Hippocampal formation (tissue), 2 donors: ENCODE measurements around the gene ULBP1.
"Not testable (repeated sequence)": the region's sequence is repeated elsewhere in the genome, so short reads cannot be mapped to it uniquely, and the experiment has no call there.

Experiments
- DNase-seq, 2 donors: peaks; one replicate each; lab custom pipeline; 2025; lab: John Stamatoyannopoulos, UW

The ULBP1 gene, protein sequence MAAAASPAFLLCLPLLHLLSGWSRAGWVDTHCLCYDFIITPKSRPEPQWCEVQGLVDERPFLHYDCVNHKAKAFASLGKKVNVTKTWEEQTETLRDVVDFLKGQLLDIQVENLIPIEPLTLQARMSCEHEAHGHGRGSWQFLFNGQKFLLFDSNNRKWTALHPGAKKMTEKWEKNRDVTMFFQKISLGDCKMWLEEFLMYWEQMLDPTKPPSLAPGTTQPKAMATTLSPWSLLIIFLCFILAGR

DNA sequence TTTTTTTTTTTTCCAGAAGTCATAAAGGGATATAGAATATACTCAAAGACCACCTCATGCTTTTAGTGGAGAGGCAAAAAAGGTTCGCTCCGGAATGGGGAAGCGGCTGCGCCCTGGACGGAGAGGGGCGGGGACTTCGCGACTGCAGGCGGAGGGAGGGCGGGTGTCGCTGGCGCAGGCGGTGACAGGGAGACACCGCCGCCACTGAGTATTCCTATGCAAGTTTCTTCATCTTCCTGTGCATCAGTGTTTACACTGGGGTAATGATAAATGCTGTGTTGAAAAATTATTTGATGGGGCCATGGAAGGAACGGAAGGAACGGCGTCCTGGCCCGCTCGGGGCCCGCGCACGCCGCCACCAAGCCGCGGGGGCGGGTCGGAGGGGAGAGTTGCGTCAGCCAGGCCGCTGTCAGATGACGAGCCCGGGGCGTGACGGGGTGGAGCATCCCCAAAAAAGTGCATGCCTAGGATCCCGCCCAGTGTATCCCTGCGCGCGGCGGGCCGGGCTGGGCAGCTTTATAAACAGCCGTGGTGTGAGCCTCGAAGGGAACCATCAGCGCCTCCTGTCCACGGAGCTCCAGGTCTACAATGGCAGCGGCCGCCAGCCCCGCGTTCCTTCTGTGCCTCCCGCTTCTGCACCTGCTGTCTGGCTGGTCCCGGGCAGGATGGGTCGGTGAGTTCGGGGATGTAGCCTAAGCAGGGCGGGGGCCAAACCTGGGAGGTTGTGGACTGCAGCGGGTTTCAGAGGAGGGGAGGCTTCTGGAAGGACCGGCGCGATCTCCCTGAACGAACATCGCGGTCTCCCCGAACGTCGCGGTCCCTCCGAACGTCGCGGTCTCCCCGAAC, at the start of gene ULBP1:
Gene ULBP1, plus strand, starts transcription at position 482 of the 846 bp plus-strand sequence. Its CDS starts 107 bp downstream, at position 589.
- peak in 1 of 2 donors; percentile 53 for DNase-seq

DNA sequence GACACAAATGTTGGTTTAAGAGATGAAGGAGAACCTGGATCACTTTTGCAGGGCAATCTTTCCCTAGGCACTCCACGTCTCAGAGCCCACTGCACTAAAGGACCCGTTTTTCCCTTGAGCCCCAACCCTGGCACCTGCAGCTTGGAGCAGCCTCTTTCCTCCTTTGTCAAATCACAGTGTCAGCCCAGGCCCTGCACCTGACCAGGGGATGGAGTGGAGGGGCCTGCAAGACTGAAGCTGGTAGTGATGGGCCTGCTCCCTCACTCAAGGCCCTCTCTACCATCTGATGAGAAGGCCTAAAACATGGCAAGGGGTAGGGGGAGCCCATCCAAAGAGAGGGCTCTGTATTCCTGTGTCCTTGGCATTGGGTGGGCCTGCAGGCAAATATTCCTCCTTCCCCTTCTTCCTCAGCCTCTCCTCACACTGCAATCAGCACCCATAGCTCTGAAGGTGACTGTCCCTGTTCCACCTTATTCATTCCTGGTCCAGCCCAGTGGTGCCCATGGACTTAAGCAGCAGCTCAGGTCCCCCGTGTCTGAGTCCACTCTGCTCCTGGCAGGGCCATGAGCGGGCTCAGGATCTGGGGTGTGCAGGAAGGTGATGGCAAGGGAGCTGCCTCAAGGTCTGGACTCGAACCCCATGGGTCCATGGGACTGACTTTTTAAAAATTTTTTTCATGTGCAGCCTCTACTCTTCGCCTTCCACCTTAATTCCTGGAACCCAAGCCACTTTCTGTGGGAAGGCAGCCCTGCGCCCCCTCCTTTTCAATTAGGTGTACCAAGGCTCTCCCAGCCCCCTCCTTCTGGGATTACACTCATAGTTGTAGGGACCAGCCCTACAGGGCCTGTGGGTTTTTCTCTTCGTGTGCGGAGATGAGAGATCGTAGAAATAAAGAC, 47.5 kb upstream of the ULBP1 start:
- DNase-seq: no peak

DNA sequence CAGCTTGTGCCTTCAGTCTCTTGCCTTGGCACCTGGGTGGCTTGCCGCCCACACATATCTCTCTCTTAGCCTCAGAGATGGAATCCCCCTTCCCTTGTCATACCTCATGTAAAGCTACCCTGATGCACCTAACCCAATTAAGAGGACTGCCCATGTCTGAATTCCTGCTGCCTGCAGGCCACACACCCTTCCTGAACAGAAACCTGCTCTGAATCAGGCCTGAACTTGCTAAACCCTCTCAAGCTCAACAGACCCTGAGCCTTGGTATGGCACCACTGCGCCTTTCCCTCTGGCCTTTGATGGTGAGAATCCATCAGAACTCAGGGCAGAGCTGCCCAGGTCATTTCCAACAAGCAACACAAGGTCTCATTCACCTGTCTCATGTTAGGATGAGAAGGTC, 46.1 kb upstream of the ULBP1 start:
- DNase-seq: no peak

DNA sequence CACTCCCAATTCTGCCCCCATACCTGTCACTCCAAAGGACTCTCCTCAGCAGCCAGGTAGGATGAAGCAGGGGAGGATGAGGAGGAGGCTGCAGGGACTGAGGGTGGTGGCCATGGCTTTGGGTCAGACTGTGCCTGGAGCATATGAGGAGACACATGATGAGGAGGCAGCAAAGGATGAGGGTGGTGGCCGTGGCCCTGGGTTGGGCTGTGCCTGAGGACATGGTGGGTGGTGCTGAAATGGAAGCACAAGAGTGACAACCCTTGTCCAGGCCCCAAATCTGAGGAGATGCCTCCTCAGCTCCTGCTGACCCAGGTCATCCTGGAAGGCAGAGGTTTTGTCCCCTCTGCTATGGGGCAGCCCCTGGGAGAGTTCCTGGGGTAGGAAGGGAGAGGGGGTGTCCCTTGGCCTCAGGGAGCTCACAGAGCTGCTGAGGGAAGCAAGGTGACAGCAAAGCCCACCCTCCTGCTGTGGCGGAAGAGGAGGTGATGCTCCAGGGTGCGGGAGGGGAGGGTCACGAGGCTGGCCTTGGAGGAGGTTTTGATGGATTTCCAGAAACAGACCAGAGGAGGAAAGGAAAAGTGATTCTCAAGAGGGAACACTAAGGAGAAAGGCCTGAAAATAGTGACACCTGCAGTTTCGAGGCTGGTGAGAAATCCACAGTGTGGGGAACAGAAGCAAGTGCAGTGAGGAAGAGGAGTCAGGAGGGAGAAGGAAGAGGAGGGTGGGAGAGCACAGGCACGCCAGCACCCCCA, 45.4 kb upstream of the ULBP1 start:
- DNase-seq: no peak

DNA sequence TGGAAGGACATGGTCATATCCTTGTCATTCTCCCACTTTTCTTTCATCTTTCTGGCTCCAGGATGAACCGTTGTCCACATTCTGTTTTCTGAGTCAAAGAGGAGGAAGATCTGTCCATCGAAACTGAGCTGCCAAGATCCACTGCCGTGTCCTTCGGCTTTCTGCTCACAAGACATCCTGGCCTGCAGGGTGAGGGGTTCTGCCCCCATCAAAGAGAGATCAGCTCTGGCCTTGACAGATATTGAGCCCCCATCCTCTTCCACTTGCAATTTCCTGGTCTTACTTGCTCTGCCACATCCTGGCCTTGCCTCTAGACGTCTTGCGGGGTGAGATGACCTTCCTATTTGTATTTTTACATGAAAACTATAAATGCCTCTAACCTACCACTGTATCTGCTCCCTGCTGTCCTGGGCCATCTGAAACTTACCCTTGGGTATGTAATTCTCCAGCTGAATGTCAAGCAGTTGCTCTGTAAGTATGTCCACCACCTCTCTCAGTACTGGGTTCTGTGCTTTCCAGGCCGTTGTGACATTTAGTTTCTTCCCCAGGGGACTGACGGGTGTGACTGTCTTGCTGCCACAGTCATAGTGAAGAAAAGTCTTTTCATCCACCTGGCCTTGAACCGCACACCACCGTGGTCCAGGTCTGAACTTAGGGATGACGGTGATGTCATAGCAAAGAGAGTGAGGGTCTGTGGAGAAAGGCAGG, 44.5 kb upstream of the ULBP1 start:
- DNase-seq: not testable (repeated sequence)

DNA sequence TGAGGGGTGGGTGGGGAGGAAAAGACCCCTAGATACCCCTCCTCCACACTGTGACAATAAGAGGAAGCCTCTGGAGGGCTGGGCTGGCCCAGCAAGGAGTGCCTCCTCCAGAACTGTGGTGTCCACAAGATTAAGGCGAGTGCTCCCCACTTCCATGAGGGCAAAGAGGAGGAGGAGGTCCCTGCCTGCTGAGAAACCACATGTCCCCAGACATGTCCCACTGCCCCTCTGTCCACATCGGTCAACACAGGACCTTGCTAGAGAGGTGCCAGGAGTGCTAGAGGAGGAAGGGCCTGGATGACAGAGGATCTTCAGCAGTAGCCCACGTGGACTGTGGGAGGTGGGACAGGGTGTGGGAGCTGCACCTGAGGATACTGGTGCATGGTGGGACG, 43.9 kb upstream of the ULBP1 start:
- no peak for DNase-seq

DNA sequence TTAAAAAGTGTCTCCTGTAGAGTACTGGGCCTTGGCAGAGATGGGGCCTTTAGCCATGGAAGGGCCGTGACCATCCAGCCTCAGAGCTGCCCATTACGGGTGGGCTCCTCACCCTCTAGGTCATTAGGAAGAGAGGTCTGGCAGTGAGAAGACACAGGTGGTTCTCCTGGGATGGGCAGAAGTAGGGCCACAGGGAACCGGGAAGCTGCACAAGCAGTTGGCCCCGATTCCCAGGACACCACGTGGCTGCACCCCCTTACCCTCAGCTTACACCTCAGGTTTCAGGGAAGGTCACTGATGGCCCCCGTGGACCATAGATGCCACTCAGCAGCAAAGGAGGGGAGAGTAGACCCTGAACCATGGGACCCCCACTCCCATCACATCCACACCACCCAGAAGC, 42.4 kb upstream of the ULBP1 start:
- DNase-seq: no peak

DNA sequence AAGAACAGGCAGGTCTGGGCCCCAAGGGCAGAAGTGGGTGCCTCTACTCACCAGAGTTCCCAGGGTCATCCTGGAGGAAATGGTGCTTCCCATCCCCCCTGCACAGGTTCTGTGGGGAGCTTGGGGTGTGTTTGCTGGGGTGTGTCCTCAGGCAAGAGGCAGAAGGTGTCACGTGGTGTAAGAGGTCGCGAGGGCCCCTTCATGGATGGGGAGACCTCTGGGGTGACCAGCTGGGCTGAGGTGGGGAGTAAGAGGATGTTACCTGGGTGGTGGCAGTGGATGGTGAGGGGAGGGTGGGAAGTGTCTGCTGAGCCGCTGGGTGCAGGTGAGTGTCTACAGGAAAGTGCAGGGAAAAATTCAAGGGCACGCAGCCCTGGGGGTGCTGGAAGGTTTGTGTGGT, 41.7 kb upstream of the ULBP1 start:
- not testable (repeated sequence) for DNase-seq

DNA sequence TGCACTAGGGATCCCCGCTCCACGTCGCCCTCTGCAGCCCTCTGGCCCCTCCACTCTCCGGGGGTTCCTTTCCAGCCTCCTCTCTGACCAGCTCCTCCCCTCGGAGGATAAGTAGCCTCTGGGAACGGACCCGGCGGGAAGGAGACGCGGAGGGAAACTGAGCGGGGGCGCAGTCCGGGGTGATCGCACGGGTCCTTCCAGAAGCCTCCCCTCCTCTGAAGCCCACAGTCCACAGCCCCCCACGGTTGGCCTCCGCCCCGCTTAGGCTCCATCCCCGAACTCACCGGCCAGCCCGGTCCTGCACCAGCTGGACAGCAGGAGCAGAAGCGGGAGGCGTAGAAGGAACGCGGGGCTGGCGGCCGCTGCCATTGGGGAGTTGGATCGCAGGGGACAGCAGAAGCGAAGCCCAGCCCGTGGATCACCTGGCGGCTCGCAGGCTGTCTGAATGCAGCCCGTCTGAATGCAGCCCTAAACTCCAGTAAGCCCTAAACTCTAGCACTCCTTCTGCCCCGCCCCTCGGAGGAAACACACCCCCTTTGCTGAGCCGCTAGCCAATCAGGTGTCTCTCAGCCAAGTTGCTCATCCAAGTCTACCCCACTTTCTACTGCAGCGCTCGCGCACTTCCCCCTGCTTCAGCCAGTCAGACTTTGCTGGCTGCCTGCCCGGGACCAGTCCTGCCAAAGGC, 41.0 kb upstream of the ULBP1 start, which contains the start of gene RAET1G:
Gene RAET1G, minus strand, starts transcription at position 480 of the 685 bp plus-strand sequence. Its CDS starts 111 bp downstream, at position 369.
- peak; percentile 55 to 73 for DNase-seq

DNA sequence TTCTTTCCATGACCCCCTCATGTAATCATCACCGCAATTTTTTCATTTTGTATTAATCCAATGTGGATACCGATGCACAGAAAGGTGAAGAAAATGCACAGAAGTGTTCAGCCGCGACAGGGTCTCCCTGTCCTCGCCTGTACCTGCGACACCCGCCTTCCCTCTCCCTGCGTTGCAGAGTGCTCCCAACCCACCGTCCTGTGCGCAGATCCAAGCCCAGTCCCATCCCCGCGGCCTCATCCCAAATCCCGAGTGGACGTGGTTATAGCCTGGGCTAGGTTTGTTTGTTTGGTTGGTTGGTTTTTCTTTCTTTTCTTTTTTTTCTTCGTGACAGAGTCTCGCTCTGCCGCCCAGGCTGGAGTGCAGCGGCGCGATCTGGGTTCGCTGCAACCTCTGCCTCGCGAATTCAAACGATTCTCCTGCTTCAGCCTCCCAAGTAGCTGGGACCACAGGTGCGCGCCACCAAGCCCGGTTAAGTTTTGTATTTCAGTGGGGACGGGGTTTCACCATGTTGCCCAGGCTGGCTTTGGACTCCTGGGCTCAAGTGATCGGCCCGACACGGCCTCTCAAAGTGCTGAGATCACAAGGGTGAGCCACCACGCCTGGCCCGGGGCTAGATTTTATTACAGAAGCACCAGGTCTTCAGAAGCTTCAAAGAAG, 40.3 kb upstream of the ULBP1 start:
- DNase-seq: no peak

DNA sequence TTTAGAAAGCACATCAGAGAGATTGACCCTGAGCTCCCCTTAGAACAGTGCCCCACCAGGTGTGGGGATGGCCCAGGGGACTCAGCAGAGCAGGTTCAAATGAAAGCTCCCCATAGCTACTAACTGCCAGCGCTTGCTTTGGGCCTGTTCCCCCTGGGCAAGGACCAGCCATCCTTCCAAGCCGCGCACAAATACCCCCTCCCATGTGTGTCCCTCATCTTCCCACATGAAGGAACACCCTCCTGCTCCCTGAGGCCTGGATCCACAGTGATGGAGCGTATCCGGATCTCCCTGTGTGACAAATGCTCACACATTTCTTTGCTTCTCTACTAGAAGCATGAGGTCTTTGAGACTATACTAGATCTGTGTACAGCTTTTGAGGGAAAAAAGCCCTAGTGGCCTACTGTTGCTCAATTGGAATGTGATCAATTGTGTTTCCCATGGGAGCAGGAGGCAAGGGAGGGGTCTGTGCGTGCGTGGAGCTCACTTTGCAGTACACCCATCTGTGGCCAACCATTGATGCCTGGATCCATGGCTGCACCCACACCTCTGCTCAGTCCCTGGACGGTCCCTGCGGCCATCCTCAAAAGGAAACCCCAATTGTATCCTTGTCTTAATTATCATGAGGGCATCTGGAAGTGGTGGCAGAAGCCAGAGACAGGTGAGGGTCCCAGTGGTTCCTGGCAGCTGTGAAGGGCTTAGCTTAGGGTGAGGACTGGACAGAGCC, 39.4 kb upstream of the ULBP1 start:
- no peak for DNase-seq

DNA sequence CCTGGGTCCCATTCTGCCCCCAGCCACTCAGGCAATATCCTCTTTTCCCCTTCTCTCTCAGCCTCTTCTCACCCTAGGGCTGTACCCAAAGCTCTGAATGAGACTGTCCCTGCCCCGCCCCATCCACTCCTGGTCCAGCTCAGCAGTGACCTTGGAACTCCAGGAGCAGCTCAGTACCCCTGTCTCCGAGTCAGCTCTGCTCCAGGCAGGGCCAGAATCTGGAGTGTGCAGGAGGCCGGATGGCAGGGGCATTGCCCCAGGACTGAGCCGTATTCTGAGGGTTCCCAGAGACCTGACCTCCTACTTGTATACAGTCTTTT, 38.9 kb upstream of the ULBP1 start:
- DNase-seq: no peak

DNA sequence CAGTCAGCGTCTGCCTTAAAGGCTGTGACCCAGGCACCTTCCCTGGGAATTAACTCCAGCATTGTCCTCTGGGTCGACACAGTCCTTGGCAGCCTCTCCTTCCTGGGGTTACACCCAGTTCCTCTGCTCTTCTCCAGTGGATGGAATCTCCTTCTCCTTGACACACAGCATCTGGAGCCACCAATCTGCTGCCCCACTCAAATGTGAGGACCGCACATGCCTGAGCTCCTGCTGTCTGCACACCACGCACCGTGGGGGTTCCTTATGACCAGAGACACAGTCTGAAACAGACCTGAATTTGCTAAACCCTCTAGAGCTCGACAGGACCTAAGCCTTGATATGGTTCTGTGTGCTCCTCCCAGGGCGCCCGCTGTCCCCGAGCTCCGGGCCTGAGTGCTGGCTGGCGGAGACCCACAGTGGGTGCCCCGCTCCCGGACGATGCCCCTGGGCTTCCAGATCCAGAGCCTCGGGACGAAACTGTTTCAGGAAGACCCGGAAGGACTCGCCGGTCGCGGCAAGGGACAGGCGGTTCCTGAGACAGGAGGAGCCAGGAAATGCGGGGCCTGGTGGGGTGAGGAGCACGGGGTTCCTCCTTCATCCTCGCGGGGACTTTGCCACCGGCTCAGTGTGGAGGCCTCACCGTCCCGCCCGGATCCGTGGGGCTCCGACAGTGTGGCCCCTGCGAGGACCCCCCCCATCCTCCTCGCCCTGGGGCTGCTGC, 38.3 kb upstream of the ULBP1 start:
- no peak for DNase-seq

DNA sequence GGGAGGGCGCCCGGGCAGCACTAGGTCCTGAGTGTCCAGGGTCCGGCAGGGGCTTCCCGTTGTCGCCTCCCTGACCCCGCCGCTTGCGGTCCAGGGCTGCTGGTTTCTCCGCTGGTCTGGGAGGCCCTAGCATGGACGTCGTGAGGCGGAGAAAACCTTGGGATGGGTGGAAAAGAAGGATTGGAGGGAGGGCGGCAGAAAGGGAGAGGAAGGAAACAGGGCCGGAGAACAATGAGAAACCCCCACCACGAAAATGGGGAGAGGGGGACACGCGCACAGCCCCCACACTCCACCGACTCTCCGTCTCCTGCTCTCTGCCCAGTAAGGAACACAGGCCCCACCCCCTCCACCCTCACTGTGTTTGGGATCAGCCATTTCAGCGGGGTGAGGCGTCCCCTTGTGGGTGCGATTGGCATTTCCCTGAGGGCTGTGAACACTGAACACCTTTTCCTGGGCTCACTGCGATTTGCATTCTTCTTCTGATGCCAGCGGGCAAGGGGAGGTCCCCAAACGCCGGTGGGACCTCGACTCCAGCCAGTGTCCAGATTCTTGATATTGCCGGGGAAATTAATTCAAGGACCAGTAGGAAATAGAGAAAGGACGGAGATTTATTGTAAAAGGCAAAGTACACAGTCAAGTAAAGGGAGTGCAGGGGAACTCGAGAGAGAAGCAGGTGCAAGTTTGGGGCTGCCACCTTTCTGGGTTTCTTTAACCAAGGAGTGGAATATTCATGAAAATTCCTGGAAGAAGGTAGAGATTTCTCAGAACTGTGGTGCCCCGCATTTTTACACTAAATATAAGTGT, 37.6 kb upstream of the ULBP1 start:
- DNase-seq: peak; percentile 7 to 72

DNA sequence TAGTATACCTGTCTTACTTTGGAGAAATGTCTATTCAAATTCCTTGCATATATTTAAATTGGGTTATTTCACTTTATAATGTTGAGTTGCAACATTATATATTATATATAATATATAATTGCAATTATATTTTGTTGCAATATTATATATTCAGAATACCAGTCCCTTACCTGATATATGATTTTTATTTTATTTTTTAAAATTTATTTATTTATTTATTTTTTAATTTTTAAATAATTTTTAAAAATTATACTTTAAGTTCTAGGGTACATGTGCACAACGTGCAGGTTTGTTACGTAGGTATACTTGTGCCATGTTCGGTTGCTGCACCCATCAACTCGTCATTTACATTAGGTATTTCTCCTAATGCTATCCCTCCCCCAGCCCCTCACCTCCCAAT, 36.7 kb upstream of the ULBP1 start:
- DNase-seq: not testable (repeated sequence)

DNA sequence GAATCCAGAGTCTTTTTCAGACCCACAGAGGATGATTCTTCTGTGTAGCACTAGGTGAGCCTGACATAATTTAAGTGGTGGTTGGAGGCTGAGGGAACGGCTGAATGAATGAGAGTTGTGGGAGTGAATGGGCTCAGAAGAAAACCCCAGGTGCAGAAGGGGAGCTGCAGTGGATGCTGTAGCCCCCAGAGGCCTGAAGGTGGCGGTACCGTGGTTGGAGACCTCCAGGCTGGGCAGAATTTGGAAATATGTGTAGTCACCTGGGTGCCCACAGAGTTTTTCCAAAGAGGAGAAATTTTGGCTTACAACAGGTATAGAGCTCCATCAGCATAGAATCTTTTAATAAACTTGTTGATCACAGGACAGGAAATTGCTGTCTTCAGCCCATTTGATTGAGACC, 34.3 kb upstream of the ULBP1 start:
- DNase-seq: no peak

DNA sequence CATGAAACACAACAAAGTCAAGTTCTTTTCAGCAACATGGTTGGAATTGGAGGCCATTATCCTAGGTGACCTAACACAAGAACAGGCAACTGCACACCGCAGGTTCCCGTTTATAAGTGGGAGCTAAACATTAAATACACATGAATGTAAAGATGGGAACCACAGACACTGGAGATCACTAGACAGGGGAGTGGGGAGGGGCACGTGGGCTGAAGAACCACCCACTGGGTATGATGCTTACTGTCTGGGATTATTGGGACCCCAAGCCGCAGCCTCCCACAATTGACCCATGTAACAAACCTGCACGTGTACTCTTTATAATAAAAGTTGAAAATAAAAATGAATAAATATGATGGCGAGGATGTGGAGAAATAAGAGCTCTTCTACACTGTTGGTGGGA, 32.2 kb upstream of the ULBP1 start:
- no peak for DNase-seq

DNA sequence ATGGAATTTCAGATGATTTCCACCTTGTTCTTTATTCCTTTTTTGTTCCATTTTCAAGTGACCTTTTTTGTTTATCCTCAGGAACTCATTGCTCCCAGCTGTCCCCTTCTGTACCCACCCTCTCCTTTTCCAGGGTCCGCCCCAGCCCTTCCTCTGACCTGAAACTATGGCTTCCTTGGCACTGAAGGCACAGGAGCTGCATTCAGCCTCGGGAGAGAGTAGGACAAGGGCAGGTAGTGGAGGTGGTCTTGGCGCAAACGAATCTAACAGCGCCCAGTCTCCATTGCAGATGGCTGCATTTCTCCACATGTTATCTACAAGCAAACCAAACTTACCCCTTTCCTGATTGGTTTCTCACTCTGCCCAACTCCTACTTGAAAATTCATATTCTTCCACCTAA, 30.7 kb upstream of the ULBP1 start:
- no peak for DNase-seq
